Mammary epithelial cell (primary cell): ENCODE measurements around the gene SRSF2.

Experiments
- EZH2 ChIP-seq: IDR thresholded peaks from 2 replicates; pipeline ENCODE4 v1.6.1; 2012; ENCODE audit warnings: low read length, inconsistent platforms, borderline replicate concordance
- TF ChIP-seq, protein P1 (sequence below), 2 donors: IDR thresholded peaks in 1 of 2; conservative IDR thresholded peaks in 1 of 2; 2 replicates each; pipeline ENCODE4 v1.5.1; 2011 to 2012; ENCODE audit warnings: inconsistent platforms in 2 of 2, low read length in 2 of 2, mild to moderate bottlenecking in 2 of 2, control low read depth in 1 of 2, low read depth in 1 of 2; ENCODE audit not compliant: insufficient read depth in 1 of 2; ENCODE audit errors: extremely low read depth in 1 of 2

GRCh38 chr17:76702941-76703637 is 34.0 kb downstream of the SRSF2 start:
- TF ChIP-seq, protein P1, sequence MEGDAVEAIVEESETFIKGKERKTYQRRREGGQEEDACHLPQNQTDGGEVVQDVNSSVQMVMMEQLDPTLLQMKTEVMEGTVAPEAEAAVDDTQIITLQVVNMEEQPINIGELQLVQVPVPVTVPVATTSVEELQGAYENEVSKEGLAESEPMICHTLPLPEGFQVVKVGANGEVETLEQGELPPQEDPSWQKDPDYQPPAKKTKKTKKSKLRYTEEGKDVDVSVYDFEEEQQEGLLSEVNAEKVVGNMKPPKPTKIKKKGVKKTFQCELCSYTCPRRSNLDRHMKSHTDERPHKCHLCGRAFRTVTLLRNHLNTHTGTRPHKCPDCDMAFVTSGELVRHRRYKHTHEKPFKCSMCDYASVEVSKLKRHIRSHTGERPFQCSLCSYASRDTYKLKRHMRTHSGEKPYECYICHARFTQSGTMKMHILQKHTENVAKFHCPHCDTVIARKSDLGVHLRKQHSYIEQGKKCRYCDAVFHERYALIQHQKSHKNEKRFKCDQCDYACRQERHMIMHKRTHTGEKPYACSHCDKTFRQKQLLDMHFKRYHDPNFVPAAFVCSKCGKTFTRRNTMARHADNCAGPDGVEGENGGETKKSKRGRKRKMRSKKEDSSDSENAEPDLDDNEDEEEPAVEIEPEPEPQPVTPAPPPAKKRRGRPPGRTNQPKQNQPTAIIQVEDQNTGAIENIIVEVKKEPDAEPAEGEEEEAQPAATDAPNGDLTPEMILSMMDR (conservative IDR thresholded peaks at IDR 0.05 in 1 of 2, IDR thresholded peaks at IDR 0.05 in 1 of 2; ENCODE audit: extremely low read depth in 1 of 2, insufficient read depth in 1 of 2, low read depth in 1 of 2, low read length in 2 of 2) = no peak
- no peak for TF ChIP-seq EZH2
